H1 (cell line): Measurements from ENCODE around the gene OPALIN. TPM values are rescaled to one million over a fixed set of nuclear protein-coding genes. Genes with fewer than 3 reads are reported as not detected.

ENCODE experiments used
- BACH1 ChIP-seq: IDR thresholded peaks from 2 replicates; pipeline ENCODE4 v1.6.1; 2012; ENCODE audit warnings: low read length, improper control_type of control experiment
- CHD1 ChIP-seq: IDR thresholded peaks from 2 replicates; pipeline ENCODE4 v1.6.1; 2012; ENCODE audit warnings: low read depth, low read length, improper control_type of control experiment
- CHD7 ChIP-seq: fragments of 300-600 bp; sonication (generic); IDR thresholded peaks from 2 replicates; pipeline ENCODE4 v1.7.1; 2012; ENCODE audit warnings: low read length, moderate library complexity, mild to moderate bottlenecking, inconsistent platforms; ENCODE audit not compliant: insufficient replicate concordance
- CTBP2 ChIP-seq: IDR thresholded peaks from 2 replicates; pipeline ENCODE4 v1.7.0; 2011; ENCODE audit warnings: borderline replicate concordance, mild to moderate bottlenecking, moderate library complexity, mixed read lengths, low read length; ENCODE audit not compliant: insufficient read depth, insufficient read length
- POLR2A ChIP-seq, 2 experiments: IDR thresholded peaks; 1 replicate in 1 of 2; 2 replicates in 1 of 2; pipeline ENCODE4 v1.6.1; 2011; ENCODE audit warnings: low read depth in 2 of 2, low read length in 2 of 2, mild to moderate bottlenecking in 2 of 2; ENCODE audit errors: control extremely low read depth in 1 of 2
- POU5F1 ChIP-seq: IDR thresholded peaks from 2 replicates; pipeline ENCODE4 v1.6.1; 2011; ENCODE audit warnings: low read depth, mild to moderate bottlenecking, low read length, moderate library complexity
- RBBP5 ChIP-seq: IDR thresholded peaks from 2 replicates; pipeline ENCODE4 v1.7.1; 2012; ENCODE audit warnings: low read depth, mild to moderate bottlenecking, inconsistent platforms, low read length, moderate library complexity, borderline replicate concordance
- RNF2 ChIP-seq: fragments of 200-900, 300-1000 bp; sonication (generic); IDR thresholded peaks from 2 replicates; pipeline ENCODE4 v1.7.1; 2016; ENCODE audit warnings: borderline replicate concordance, low read depth, mild to moderate bottlenecking, antibody characterized with exemption, low read length; ENCODE audit not compliant: poor library complexity, severe bottlenecking; ENCODE audit errors: missing control alignments
- SP2 ChIP-seq: IDR thresholded peaks from 2 replicates; pipeline ENCODE4 v1.6.1; 2012; ENCODE audit warnings: mild to moderate bottlenecking, low read length, inconsistent platforms
- SP4 ChIP-seq: IDR thresholded peaks from 2 replicates; pipeline ENCODE4 v1.6.1; 2012; ENCODE audit warnings: low read length, inconsistent platforms
- polyA plus RNA-seq, 7 experiments: library from polyadenylated mRNA; depleted of rRNA in 3 of 7; stranded (reverse) in 5 of 7; unstranded in 2 of 7; fragments of >200 nt in 5 of 7; fragments of 200-250 nt in 2 of 7; gene quantifications; 1 replicate in 5 of 7; 2 replicates in 1 of 7; 4 replicates in 1 of 7; pipeline versions ENCODE4 v1.2.1 to v1.2.3, GENCODE V29; 2011 to 2013; ENCODE audit warnings: missing spikeins in 2 of 7, mixed read lengths in 2 of 7
- total RNA-seq: library from RNA; stranded (reverse); fragmentation: NEBNext Ultra II Directional; extraction: Animal tissue kit (Norgen Biotek cat#: 25700); gene quantifications from 2 replicates; pipeline ENCODE4 v1.2.1, GENCODE V29; 2021
- TF ChIP-seq, protein P1 (sequence below): IDR thresholded peaks from 2 replicates; pipeline ENCODE4 v1.6.1; 2011; ENCODE audit warnings: low read length, improper control_type of control experiment

Gene OPALIN
- total and polyA plus RNA-seq, 2 of the 8 experiments (the other 6 are each of a cell fraction or from before 2014, with no cell fraction given) = 0.03 TPM; not detected in 1

GRCh38 chr10:96304230-96304629, 54.6 kb downstream of the OPALIN start, which contains the start of gene DNTT (continued):
- no peak for TF ChIP-seq CHD7
- TF ChIP-seq BACH1 = no peak
- TF ChIP-seq SP4 = no peak
- no peak for TF ChIP-seq CHD1
- TF ChIP-seq, protein P1, sequence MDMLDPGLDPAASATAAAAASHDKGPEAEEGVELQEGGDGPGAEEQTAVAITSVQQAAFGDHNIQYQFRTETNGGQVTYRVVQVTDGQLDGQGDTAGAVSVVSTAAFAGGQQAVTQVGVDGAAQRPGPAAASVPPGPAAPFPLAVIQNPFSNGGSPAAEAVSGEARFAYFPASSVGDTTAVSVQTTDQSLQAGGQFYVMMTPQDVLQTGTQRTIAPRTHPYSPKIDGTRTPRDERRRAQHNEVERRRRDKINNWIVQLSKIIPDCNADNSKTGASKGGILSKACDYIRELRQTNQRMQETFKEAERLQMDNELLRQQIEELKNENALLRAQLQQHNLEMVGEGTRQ = no peak
- TF ChIP-seq CTBP2 = no peak
- no peak for TF ChIP-seq RNF2
- TF ChIP-seq SP2 = no peak
- no peak for TF ChIP-seq RBBP5
- TF ChIP-seq POLR2A (IDR thresholded peaks at IDR 0.05; ENCODE audit: control extremely low read depth in 1 of 2, low read depth in 2 of 2, low read length in 2 of 2) = no peak
- TF ChIP-seq POU5F1 = no peak
